Right lung (tissue), 5 donors: ENCODE results near the gene MTUS2. TPM values are rescaled to one million over a fixed set of nuclear protein-coding genes. Genes with fewer than 3 reads are reported as not detected.
"Not testable (repeated sequence)": the region's sequence is repeated elsewhere in the genome, so short reads cannot be mapped to it uniquely, and the experiment has no call there.

ENCODE experiments used
- DNase-seq, 2 donors: peaks; one replicate each; pipeline ENCODE4 v3.0.0-alpha.2; 2013
- polyA plus RNA-seq, 5 donors: library from polyadenylated mRNA; unstranded; fragments of 120-200 nt; gene quantifications; one replicate each; pipeline versions ENCODE4 v1.2.1 to v1.2.3, GENCODE V29; 2013; ENCODE audit warnings: inconsistent platforms in 1 of 5, low replicate concordance in 1 of 5; ENCODE audit not compliant: insufficient read length in 5 of 5, insufficient read depth in 1 of 5

The MTUS2 gene
- polyA plus RNA-seq, 5 donors, result 0.19 to 1.6 (median 0.31) TPM

DNA sequence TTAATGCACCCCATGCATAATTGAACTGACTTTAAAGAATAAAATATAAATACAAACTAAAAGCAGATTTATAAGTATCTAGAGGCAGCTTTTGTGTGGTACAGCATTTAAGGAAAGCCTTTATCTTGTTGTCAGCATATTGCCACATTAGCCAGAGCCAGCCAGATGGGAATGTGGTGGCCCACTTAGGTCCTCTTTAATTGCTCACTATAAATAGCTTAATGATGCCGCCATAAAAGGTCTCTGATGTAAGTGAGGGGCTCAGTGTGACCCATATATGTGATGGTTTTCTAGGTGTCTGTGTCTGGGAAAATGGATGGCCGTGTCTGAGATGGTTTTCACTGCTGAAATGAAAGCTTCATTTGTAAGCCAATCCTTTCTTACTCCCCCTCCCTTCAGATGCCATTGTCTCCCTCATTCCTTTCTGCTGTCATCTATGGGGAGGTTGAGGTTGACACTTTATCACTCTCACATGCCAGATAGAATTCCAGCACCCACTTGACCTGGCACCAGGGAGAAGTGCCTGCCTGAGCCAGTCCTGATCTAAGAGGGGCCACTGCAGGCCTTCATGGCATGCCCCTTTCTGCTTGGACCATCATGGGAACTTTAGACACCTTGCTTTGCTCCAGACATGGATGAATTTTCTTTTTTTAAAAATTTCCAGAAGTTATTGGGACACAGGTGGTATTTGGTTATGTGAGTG lies 135.3 kb downstream of the MTUS2 start:
- DNase-seq, result no peak

DNA sequence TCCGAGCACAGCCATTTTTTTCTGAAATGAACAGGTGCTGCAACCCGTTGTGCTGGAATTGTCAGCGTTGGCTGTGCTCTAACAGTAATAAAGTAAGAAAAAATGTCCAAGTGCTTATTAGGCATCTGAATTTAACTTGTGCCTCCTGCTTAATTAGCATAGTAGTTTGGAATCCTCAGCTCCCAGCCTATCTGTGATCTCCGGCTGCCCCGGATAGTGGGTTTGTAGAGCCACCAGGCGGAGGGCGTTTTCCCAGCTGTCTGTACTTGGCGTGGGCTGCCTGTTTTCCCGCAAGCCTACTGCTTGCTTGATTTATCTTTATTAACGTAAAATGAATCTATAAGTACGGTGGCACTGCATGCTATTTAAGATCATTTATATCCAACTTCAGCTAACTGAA lies 137.9 kb downstream of the MTUS2 start:
- no peak for DNase-seq

DNA sequence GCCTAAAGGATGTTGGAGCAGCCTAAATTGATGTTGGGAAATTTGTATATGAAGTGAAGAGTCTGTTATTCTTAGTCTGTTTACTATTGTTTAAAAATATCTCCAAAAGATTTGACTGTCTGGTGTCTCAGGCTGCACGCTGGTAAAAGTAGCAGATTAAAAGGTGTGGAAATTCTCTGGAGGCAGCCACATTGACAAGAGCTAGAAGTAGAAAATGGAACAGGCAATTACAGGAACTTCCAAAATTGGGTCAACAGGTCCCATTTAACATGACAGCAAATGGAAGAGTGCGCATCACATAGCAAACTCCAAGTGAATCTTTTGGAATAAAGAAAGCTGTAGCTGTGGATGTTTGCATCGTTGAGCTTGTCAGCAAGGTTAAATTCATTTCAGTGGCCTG lies 138.3 kb downstream of the MTUS2 start:
- no peak for DNase-seq

DNA sequence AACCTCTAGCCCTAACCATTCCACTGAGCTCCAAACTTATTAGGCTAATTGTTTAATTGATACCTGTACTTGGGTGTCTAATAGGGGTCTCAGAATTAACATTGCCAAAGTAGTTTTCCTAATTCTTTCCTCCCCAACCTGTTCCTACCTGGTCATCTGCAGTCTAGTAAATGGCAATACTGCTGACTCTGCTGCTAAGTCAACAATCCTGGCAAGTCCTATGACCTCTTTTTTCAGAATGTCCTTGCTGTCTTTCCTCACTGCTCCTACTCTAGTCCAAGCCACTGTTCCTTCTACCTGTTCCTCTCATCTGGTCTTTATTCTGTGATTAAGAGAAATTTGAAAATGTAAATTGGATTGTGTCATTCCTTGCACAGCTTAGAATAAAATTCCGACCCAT lies 143.9 kb downstream of the MTUS2 start:
- no peak for DNase-seq

DNA sequence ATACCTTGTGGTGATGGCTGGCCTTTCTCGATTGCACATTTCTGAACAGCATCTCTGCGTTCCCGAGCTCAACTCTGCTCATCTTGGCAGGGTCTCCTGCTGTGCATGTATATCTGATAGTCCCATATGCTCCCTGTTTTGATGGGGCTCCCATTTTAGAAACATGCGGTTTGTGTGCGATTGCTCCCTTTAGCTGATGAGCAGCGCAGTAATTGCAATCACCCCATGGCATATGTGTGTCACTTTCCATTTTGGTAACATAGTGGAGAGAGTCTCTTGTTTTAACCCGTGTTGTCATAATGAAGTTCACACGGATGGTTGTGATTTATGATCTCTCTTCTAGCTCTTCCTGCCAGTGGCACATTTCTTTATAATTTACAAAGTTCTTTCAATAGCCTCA lies 144.7 kb downstream of the MTUS2 start:
- no peak for DNase-seq

DNA sequence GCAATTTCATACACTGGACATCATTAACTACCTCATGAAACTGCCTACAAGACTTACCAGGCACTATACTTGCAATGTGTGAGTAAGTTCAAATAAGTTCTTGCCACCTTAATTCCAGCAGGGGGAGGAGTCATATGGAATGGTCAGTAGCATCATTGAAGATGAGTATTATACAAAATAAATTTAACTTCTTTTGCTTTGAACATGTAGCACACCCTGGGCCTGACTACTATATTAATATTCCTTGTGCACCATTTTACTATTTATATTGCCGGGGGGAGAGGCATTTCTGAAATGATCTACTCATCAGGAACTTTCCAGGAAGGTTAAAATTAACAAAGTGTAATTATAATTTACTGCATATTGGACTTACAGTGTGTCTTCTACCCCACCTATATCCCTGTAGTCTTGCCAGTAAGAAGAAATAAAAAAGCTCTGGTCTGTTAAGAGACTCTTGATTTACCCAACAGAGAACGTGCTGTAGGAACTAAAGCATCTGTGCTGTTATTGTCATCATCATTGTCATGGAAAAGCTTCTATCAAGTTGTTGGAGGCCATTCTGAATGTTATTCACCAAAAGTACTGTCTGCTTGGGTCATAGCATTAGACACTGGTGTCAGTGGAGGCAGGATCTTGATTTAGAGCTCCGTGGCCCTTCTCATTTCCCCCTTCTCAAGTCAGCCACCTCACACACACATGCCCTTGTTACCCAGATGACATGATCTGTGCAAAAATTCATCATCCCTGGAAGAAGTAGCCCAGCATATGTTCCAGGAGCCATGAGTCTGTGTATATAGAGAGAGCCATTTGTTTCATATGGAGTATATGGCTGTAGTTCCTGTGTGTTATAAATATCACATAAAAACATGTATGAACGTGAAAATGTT lies 147.1 kb downstream of the MTUS2 start:
- DNase-seq, result no peak

DNA sequence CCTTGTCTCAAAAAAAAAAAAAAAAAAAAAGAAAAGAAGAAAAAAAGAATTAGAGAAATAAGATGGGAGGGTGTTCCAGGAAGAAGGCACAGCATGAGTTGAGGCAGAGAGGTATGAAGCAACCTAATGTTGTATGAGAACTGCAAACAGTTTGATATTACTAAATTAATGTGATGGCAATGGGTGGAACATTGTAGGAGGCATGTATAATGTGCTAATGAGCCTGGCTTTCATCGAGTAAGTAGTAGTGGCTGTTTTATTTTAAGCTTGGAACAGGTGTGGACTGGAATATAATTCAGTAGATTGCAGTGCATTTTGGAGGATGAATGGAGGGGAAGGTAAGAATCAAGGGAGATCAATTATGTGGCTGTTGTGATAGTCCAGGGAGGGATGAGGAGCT lies 156.1 kb downstream of the MTUS2 start:
- no peak for DNase-seq

DNA sequence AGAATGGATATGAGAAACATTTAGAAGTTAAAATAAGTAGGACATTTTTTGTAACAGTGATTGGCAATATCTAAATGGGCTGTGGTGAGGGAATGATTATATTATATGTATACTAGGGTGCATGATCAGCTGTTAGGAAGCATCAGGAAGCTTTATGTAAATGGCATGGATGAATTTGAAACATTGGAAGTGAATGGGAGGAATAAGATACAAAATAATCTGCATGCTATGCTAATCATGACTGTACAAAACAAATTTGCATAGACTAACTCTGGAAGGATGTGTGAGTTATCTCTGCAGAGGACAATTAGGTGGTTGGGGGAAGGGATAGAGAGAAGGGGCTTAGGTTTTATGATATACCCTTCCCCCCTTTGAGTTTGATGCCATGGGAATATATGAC lies 156.5 kb downstream of the MTUS2 start:
- no peak for DNase-seq

DNA sequence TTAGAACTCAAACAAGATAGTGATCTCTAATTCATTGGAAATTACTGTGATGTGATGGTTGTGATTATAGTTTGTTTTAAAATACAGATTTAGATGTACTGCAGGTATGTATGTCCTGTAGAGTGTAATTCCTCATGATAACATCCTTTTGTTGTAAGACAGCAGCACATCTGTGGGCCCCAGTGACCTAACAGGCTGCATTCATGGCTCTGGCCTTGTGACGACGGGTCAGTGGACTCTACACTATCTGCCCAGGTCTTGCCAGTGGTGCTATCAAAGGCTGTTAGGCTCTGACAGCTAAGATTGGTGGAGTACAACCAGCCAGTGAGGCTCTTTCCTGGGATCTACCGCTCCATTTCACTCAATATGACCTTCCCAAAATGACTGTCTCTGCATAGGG lies 158.4 kb downstream of the MTUS2 start:
- no peak for DNase-seq

DNA sequence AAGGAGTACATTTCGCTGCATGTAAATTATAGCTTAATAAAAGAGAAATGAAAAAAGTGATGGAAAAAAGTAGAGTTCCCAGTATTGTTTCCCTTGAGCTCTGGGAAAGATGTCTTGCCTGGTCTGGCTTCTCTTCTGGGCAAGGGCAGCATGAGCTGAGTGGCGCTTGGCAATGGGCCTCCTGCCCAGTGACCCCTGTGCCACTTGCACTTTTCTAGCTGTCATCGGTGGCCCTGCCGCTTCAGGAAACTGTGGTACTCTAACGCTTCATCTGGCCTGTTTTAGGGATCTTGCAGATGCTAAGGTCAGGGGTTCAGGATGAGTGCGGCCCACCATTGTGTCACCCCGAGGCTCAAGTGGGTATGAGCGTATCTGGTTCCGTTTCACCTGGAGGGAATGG lies 161.4 kb downstream of the MTUS2 start:
- DNase-seq, result no peak

DNA sequence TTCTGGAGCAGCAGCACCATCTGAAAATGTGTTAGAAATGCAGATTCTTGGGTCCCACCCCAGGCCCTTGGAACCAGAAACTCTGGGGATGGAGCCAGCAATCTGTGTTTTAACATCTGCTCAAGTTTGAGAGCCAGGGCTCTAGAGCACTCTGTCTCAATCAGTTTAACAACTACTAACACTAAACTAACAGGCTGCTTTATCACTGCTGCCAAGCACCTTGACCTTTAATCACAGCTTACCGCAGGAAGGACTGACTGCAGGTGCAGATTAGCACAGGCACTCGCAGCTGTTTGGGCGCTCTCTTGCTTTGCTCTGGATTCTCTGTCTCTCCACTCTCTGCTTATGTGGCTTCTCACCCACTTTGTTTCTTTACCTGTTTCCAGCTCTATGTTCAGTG lies 163.5 kb downstream of the MTUS2 start:
- DNase-seq, result peak in 1 of 2 donors; percentile 2

DNA sequence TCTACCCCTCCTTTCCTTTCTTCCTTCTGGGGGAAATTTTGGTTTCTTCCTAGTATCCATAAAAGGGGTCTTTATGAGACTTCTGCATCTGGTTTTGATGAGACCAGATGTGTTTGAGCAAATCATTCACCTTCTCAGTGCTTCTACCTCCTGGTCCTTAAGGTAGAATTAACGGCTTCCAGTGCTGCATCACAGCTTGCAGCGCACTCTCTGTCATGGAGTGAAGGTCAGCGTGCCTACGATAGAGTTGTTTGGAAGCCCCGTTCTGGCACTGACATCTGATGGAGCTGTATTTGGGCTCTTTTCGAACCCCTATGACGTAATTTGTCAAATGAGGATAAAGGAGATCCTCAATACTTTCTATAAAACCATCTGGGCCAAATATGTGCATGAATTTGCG lies 164.2 kb downstream of the MTUS2 start:
- no peak for DNase-seq

DNA sequence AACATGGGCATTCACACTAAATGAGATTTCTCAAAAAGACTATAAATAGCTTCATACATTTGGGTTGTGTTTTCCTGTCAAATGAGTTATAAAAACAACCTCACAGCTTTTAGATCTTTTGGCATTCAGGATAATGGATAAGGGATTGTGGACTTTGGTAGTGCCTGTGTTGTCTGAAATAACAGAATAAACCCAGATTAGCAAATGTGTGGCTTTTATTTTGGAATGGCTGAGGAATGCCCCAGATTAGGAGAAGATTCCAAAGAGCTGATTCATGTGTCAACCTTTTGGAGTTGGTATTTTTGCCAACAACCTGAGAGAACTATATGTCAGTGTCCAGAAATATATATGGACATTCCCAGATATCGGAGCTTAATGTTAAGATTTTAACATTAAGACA lies 164.7 kb downstream of the MTUS2 start:
- DNase-seq, result no peak

DNA sequence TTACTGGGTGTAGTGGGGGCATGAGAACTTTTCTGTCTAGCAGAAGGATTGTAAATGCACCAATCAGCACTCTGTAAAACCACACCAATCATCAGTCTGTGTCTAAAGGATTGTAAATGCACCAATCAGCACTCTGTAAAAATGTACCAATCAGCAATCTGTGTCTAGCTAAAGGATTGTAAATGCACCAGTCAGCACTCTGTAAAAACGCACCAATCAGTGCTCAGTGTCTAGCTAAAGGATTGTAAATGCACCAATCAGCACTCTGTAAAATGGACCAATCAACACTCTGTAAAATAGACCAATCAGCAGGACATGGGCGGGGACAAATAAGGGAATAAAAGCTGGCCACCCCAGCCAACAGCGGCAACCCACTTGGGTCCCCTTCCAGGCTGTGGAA lies 170.2 kb downstream of the MTUS2 start:
- not testable (repeated sequence) for DNase-seq

DNA sequence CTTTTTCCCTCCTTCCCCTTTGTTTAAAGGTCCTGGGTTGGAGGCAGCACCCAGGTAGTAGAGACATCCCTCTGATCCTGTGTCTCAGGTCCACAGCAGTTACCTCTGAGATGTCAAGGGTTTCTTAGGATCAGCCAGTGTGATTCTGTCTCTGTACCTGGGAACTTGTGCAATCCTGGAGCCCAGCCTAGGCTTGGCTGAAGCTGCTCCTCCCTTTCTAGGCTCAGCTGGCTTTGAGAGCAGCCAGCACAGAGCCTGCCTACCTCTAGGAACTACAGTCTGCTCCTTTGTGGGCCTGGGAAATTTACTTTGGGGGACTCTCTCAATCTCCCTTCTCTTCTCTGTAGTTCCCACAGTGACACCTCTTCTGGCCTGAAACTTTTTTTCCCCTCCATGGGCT lies 171.6 kb downstream of the MTUS2 start:
- DNase-seq, result no peak

DNA sequence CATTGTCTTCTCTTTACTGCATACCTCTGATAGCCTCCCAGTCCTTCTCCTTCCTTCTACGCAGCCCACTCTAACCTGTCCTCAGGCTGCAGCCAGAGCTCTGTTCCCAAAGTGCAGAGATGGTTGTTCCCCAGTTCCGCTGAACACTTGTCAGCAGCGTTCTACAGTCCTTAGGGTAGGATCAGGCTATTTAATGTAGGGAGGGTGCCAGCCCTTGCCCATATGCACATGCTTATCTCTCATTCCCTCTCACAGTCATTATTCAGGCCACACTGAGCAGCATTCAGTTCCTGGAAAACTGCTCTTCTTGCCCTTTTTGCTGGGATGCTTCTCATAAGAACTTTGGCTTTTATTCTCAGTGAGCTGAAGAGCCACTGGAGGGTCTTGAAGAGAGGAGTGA lies 180.7 kb downstream of the MTUS2 start:
- no peak for DNase-seq

DNA sequence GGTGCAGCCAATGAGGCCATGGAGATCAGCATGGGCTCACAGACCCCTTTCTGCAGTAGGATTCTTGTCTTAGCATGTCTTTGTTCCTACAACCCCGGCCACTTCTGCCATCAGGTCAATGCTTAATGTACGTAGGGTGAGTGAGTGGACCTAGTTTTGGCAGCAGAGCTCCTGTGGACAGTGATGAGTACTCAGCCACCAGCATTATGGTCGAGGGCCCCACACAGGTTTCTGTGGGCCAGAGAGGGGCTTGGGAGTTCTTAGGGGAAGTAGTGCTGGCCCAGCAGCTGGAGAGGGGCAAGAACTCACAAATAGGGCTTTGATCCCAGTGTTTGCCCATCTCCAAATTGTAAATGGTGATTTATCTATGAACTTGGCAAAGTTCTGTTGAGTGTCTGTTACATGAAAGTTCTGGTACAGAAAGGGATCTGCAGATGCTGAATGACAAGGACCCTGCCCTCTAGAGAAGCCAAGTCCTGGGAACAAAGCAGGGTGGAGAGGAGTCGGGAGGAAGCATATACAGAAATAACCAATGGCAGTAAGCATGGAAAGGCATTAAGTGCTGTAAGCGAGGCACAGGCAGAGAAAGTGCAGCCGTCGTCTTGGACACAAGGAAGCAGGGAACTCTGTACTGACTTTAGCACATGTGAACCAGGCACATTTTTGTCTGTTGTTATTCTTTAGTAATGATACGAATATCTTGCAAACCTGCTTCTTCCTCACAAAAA lies 185.1 kb downstream of the MTUS2 start:
- peak; percentile 42 to 53 for DNase-seq

DNA sequence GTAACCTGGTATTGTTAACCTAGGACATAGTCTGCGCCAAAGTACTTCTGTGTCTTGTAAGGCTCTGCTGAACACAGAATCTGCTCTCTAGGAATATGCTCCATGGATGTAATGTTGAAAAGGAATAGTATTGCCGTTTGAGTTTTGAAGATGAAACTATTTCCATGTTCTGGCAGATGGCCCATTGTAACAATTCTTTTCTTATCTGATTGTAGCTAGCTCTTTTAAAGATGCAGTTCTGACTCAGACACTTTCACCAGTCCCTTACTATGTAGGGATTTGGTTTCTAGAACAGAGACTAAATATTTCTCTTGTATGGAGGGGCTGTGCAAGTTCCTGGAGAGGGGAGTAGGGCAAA lies 185.6 kb downstream of the MTUS2 start:
- no peak for DNase-seq

DNA sequence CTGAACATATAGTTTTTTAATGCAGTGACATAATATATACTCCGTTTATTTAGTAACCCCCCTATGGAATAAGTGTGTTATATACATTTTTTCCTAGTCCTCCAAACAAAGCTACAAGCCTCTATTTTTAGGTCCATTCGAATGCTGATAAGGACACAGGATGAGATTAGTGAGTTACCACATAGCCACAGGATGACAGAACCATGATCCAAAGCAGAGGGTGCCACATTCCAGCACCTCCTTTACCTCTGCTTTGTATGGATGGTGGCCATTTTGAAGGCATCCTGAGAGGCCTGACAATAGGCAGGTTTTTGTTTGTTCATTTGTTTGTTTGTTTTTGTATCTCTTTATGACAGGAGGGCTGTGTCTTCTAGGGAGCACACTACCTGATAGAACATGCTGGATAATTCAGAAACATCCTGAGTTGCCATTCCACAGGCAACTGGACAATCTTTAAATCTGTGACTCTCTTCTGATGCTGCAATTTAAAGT lies 186.3 kb downstream of the MTUS2 start:
- no peak for DNase-seq

DNA sequence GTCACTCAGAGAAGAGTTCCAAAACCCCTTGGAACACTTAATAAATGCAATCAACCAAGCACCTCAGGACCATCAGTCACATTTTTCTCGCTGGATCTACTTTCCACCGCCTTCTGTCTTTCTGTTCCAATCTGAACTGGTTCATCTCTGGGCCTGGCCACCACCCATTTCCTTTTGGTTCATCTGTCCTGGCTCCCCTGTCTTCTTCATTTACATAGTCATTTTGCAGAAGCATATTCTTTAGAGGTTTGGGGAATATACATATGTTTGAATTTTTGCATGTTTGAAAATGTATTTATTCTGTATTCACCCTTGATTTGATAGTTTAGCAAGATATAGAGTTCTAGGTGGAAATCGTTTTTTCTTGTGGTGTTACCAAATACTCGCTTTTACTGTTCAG lies 188.2 kb downstream of the MTUS2 start:
- DNase-seq, result no peak

DNA sequence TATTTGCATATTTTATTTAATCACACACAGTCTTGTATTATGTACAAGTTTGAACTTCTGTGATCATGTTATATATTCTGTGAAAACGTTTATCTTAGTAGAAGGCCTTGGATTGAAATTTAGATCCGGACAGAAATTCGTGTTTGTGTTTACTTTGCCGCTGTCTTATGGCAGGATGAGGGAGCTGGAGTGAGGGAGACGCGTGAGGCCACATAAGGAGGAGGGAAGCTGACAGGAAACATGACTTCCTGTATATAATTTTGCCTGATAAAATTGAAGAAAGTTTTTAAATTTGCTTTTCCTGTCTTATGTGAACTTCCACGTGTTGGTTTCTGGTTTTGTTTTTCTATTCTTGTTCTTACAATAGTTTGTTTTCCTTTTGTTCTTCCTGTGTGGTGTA lies 200.2 kb downstream of the MTUS2 start:
- no peak for DNase-seq

DNA sequence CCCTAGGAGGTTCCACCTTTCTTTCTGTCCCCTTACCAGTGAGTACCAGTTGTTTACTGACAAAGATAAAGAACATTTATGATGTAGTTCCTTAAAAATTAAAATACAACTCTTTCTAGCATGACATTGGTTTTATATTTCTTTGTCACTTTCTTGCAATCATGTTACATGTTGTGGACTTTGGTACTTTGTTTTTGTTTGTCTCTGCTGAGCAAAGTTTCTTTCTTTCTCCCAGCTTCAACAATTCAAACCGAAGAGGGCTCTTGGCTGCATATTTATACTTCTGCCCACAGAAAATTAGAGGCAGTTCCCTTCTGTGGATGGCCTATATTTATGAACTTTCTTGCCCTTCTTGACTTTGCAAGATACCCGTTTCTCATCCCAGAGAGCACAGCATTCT lies 201.2 kb downstream of the MTUS2 start:
- DNase-seq, result no peak

DNA sequence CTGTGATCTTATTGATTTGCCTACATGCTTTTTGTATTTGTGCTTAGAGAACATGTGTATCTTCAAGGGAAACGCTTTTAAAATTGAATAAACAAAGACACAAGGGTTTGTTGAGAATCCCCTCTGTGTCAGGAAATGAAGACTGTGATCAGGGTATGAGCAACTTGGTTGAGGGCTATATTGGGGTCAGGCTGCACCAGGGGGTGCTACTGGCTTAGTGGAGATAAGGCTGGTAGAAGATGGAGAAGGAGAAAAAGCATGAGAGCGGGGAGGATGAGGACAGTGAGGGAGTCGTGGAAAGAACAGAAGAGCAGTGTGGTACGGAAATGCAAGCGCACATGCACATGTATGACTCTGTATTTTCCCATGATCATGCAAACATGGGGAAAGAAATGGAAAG lies 201.6 kb downstream of the MTUS2 start:
- DNase-seq, result no peak
